H1 (cell line): ENCODE data around the gene RHOBTB3. TPM values are rescaled to one million over a fixed set of nuclear protein-coding genes. Genes with fewer than 3 reads are reported as not detected.

ENCODE experiments used
- CEBPB ChIP-seq: IDR thresholded peaks from 2 replicates; pipeline ENCODE4 v1.6.1; 2012; ENCODE audit warnings: low read depth, low read length
- RBBP5 ChIP-seq: IDR thresholded peaks from 2 replicates; pipeline ENCODE4 v1.7.1; 2012; ENCODE audit warnings: low read depth, mild to moderate bottlenecking, inconsistent platforms, low read length, moderate library complexity, borderline replicate concordance
- polyA plus RNA-seq, 7 experiments: library from polyadenylated mRNA; depleted of rRNA in 3 of 7; stranded (reverse) in 5 of 7; unstranded in 2 of 7; fragments of >200 nt in 5 of 7; fragments of 200-250 nt in 2 of 7; gene quantifications; 1 replicate in 5 of 7; 2 replicates in 1 of 7; 4 replicates in 1 of 7; pipeline versions ENCODE4 v1.2.1 to v1.2.3, GENCODE V29; 2011 to 2013; ENCODE audit warnings: missing spikeins in 2 of 7, mixed read lengths in 2 of 7
- total RNA-seq: library from RNA; stranded (reverse); fragmentation: NEBNext Ultra II Directional; extraction: Animal tissue kit (Norgen Biotek cat#: 25700); gene quantifications from 2 replicates; pipeline ENCODE4 v1.2.1, GENCODE V29; 2021

RHOBTB3 gene
- total and polyA plus RNA-seq, 2 of the 8 experiments (the other 6 are each of a cell fraction or from before 2014, with no cell fraction given): 8.2 to 17.5 TPM

DNA sequence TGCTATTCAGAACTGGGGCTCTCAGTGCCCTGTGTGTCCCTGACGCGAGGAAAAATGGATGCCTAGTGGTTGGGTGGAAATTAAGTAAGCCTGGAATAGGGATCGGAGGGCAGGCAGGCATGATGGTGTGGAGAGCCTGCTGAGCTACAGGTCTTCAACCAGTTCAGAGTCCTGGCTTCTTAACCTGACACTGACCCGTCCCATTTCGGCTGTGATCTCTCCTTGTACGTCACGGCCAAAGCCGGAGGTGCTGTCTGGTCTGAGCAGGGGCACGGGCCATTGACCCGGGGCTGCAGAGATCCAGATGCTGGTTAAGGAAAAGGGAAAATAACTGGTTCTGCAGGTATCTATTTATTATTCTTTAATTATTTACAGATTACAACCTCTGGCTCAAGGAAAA is 27.9 kb downstream of the RHOBTB3 start (continued):
- TF ChIP-seq RBBP5 (no peak), CEBPB (no peak)
